HCT116 (cell line): Measurements from ENCODE around the gene BLNK.

ENCODE experiments used
- CTCF ChIP-seq, 3 experiments: fragments of 200-600 bp in 1 of 3; sonication (generic) in 1 of 3; IDR thresholded peaks in 2 of 3; conservative IDR thresholded peaks in 1 of 3; 2 replicates each; pipeline ENCODE4 v1.5.1; 2012 to 2017; ENCODE audit warnings: low read depth in 2 of 3, low read length in 2 of 3, antibody characterized with exemption in 1 of 3, borderline replicate concordance in 1 of 3, control low read depth in 1 of 3, mild to moderate bottlenecking in 1 of 3, mixed read lengths in 1 of 3, mixed run types in 1 of 3, moderate library complexity in 1 of 3; ENCODE audit not compliant: insufficient read depth in 1 of 3
- YY1 ChIP-seq: IDR thresholded peaks from 2 replicates; pipeline ENCODE4 v1.6.1; 2011; ENCODE audit warnings: low read length, low read depth, moderate library complexity, mild to moderate bottlenecking; ENCODE audit not compliant: insufficient replicate concordance; ENCODE audit errors: extremely low read depth

- TF ChIP-seq YY1: no peak
- TF ChIP-seq CTCF (IDR thresholded peaks at IDR 0.05 in 2 of 3, conservative IDR thresholded peaks at IDR 0.05 in 1 of 3; ENCODE audit: borderline replicate concordance in 1 of 3, insufficient read depth in 1 of 3, low read depth in 2 of 3, low read length in 2 of 3): no peak
Observed at GRCh38 chr10:96188916-96189315, 82.5 kb downstream of the BLNK start.
